H9 (cell line): ENCODE measurements around the gene TOMM40L. TPM values are rescaled to one million over a fixed set of nuclear protein-coding genes. Genes with fewer than 3 reads are reported as not detected.
"Not testable (repeated sequence)": the region's sequence is repeated elsewhere in the genome, so short reads cannot be mapped to it uniquely, and the experiment has no call there.

ENCODE experiments used
- DNase-seq: peaks from one replicate; pipeline ENCODE4 v3.0.0-alpha.2; 2017
- H2AFZ ChIP-seq: one replicate; pipeline ENCODE4 v1.6.1; 2013; ENCODE audit warnings: mild to moderate bottlenecking, low read length, control low read depth, moderate library complexity
- H2AK5ac ChIP-seq: 2 replicates; pipeline ENCODE4 v1.6.1; 2013; ENCODE audit warnings: low read length, control low read depth, mixed read lengths; ENCODE audit not compliant: insufficient read length
- H2BK120ac ChIP-seq: one replicate; pipeline ENCODE4 v1.6.1; 2013; ENCODE audit warnings: low read depth, mild to moderate bottlenecking, low read length, control low read depth, inconsistent platforms; ENCODE audit not compliant: poor library complexity, severe bottlenecking
- H2BK12ac ChIP-seq: 2 replicates; pipeline ENCODE4 v1.6.1; 2013; ENCODE audit warnings: low read length, control low read depth, mixed read lengths, low read depth; ENCODE audit not compliant: insufficient read length
- H2BK15ac ChIP-seq: 2 replicates; pipeline ENCODE4 v1.6.1; 2013; ENCODE audit warnings: low read depth, low read length, control low read depth
- H2BK20ac ChIP-seq: one replicate; pipeline ENCODE4 v1.6.1; 2013; ENCODE audit warnings: low read depth, mild to moderate bottlenecking, low read length, control low read depth, inconsistent platforms; ENCODE audit not compliant: poor library complexity, severe bottlenecking
- H2BK5ac ChIP-seq: 2 replicates; pipeline ENCODE4 v1.6.1; 2013; ENCODE audit warnings: low read length, control low read depth, mixed read lengths; ENCODE audit not compliant: insufficient read length
- H3K14ac ChIP-seq: 2 replicates; pipeline ENCODE4 v1.6.1; 2013; ENCODE audit warnings: low read length, control low read depth; ENCODE audit not compliant: insufficient read depth
- H3K18ac ChIP-seq: 2 replicates; pipeline ENCODE4 v1.6.1; 2013; ENCODE audit warnings: low read depth, mild to moderate bottlenecking, mixed read lengths, low read length, control low read depth; ENCODE audit not compliant: insufficient read length
- H3K23ac ChIP-seq: 2 replicates; pipeline ENCODE4 v1.6.1; 2013; ENCODE audit warnings: low read length, control low read depth, mixed read lengths, low read depth; ENCODE audit not compliant: insufficient read length
- H3K23me2 ChIP-seq: 2 replicates; pipeline ENCODE4 v1.6.1; 2013; ENCODE audit warnings: low read depth, mild to moderate bottlenecking, mixed read lengths, low read length, control low read depth; ENCODE audit not compliant: insufficient read length, poor library complexity, severe bottlenecking
- H3K27ac ChIP-seq: 2 replicates; pipeline ENCODE4 v1.5.1; 2013; ENCODE audit warnings: low read length, control low read depth, mixed read lengths, low read depth; ENCODE audit not compliant: insufficient read length
- H3K27me3 ChIP-seq: 2 replicates; pipeline ENCODE4 v1.6.1; 2013; ENCODE audit warnings: low read length, control low read depth, inconsistent platforms; ENCODE audit not compliant: insufficient read depth
- H3K4ac ChIP-seq: 2 replicates; pipeline ENCODE4 v1.6.1; 2013; ENCODE audit warnings: low read depth, mild to moderate bottlenecking, control low read depth, inconsistent platforms, low read length, moderate library complexity
- H3K4me1 ChIP-seq: 2 replicates; pipeline ENCODE4 v1.6.1; 2013; ENCODE audit warnings: low read length, control low read depth, inconsistent platforms; ENCODE audit not compliant: insufficient read depth
- H3K4me2 ChIP-seq: 2 replicates; pipeline ENCODE4 v1.6.1; 2013; ENCODE audit warnings: low read length, control low read depth, mixed read lengths; ENCODE audit not compliant: insufficient read length, insufficient read depth
- H3K56ac ChIP-seq: 2 replicates; pipeline ENCODE4 v1.6.1; 2013; ENCODE audit warnings: low read depth, mild to moderate bottlenecking, mixed read lengths, low read length, control low read depth; ENCODE audit not compliant: insufficient read length
- H3K79me1 ChIP-seq: 2 replicates; pipeline ENCODE4 v1.6.1; 2013; ENCODE audit warnings: low read depth, mild to moderate bottlenecking, moderate library complexity, low read length, control low read depth, inconsistent platforms; ENCODE audit not compliant: insufficient read depth, poor library complexity, severe bottlenecking
- H3K79me2 ChIP-seq: 2 replicates; pipeline ENCODE4 v1.6.1; 2013; ENCODE audit warnings: low read length, control low read depth, inconsistent platforms; ENCODE audit not compliant: insufficient read depth
- H3K9ac ChIP-seq: 2 replicates; pipeline ENCODE4 v1.6.1; 2013; ENCODE audit warnings: low read length, control low read depth, mixed read lengths; ENCODE audit not compliant: insufficient read length; ENCODE audit errors: extremely low read depth
- H3K9me3 ChIP-seq: one replicate; pipeline ENCODE4 v1.6.1; 2013; ENCODE audit warnings: low read depth, low read length, inconsistent platforms; ENCODE audit not compliant: control insufficient read depth
- H3T11ph ChIP-seq: one replicate; pipeline ENCODE4 v1.6.1; 2013; ENCODE audit warnings: mild to moderate bottlenecking, low read length, control low read depth, inconsistent platforms
- H4K20me1 ChIP-seq: one replicate; pipeline ENCODE4 v1.6.1; 2013; ENCODE audit not compliant: control insufficient read depth, insufficient read length, insufficient read depth
- H4K5ac ChIP-seq: 2 replicates; pipeline ENCODE4 v1.6.1; 2013; ENCODE audit warnings: low read depth, mild to moderate bottlenecking, mixed read lengths, low read length, control low read depth; ENCODE audit not compliant: insufficient read length
- H4K8ac ChIP-seq: replicated peaks from 2 replicates; pipeline ENCODE4 v1.6.1; 2013; ENCODE audit warnings: low read length, control low read depth, mixed read lengths, low read depth; ENCODE audit not compliant: insufficient read length
- H4K91ac ChIP-seq: 2 replicates; pipeline ENCODE4 v1.6.1; 2013; ENCODE audit warnings: low read depth, mild to moderate bottlenecking, moderate library complexity, mixed read lengths, low read length, control low read depth; ENCODE audit not compliant: insufficient read length
- H3K27ac Mint-ChIP-seq, 3 experiments: 2 replicates in 2 of 3; 3 replicates in 1 of 3; pipeline ENCODE4 v1.8.0; 2020 to 2021; ENCODE audit warnings: mixed read lengths in 3 of 3, mild to moderate bottlenecking in 1 of 3, moderate library complexity in 1 of 3
- H3K27me3 Mint-ChIP-seq: 2 replicates; pipeline ENCODE4 v1.8.0; 2021; ENCODE audit warnings: low read depth, mild to moderate bottlenecking, moderate library complexity, mixed read lengths
- H3K36me3 Mint-ChIP-seq, 3 experiments: 2 replicates in 2 of 3; 3 replicates in 1 of 3; pipeline ENCODE4 v1.8.0; 2020 to 2021; ENCODE audit warnings: low read depth in 3 of 3, mixed read lengths in 3 of 3; ENCODE audit not compliant: insufficient read depth in 1 of 3
- H3K4me1 Mint-ChIP-seq, 2 experiments: 2 replicates each; pipeline ENCODE4 v1.8.0; 2020; ENCODE audit warnings: mixed read lengths in 2 of 2
- H3K4me3 Mint-ChIP-seq, 2 experiments: 2 replicates in 1 of 2; 3 replicates in 1 of 2; pipeline ENCODE4 v1.8.0; 2020 to 2021; ENCODE audit warnings: mild to moderate bottlenecking in 2 of 2, mixed read lengths in 2 of 2, moderate library complexity in 1 of 2
- H3K9me3 Mint-ChIP-seq, 2 experiments: 2 replicates in 1 of 2; 3 replicates in 1 of 2; pipeline ENCODE4 v1.8.0; 2020; ENCODE audit warnings: mild to moderate bottlenecking in 2 of 2, mixed read lengths in 2 of 2, moderate library complexity in 1 of 2
- whole genome bisulfite sequencing: extraction: QIAGEN DNeasy Blood & Tissue Kit; methylation state at CpG from one replicate; pipeline ENCODE4 v1.1.7; 2013; ENCODE audit warnings: missing lambda C conversion rate, low lambda C conversion rate, mixed read lengths; ENCODE audit not compliant: insufficient read length; ENCODE audit errors: extremely low coverage; 5-methylcytosine and 5-hydroxymethylcytosine counted together
- total RNA-seq: library from RNA; stranded (reverse); gene quantifications from 2 replicates; pipeline ENCODE4 v1.2.1, GENCODE V29; 2021

The TOMM40L gene
- total RNA-seq, 1 experiment from 2014 or later: 13.5 TPM

DNA sequence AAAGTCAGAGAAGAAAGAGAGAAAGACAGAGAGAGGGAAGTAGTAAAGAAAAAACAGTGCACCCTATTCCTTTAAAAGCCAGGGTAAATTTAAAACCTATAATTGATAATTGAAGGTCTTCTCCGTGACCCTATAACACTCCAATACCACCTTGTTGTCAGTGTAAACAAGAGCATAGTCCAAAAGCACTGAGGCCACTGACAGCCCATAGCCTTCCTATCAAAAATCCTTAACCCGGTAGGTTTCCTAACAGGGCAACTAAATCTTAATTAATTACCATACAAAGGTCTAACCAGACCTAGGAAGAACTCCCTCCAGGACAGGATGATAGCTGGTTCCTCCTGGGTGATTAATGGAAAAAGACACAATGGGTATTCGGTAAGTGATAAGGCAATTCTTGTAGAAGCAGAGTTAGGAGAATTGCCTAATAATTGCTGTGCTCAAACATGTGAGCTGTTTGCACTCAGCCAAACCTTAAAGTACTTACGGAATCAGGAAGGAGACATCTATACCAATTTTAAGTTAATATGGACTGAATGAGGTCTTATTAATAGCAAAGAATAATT, 30.2 kb downstream of the TOMM40L start:
- not testable (repeated sequence) for H3K18ac ChIP-seq, H4K91ac ChIP-seq, DNase-seq, H3K79me1 ChIP-seq, H2AFZ ChIP-seq, H3K9ac ChIP-seq, H3K23ac ChIP-seq, H2BK5ac ChIP-seq, H3K27ac Mint-ChIP-seq, H2BK120ac ChIP-seq, H2BK15ac ChIP-seq, H3K14ac ChIP-seq, H3K4ac ChIP-seq, H3K4me2 ChIP-seq, H3K79me2 ChIP-seq, H3K56ac ChIP-seq, H3K27ac ChIP-seq, H3K9me3 ChIP-seq, H3T11ph ChIP-seq, H4K8ac ChIP-seq, H2BK20ac ChIP-seq, H4K20me1 ChIP-seq, H2BK12ac ChIP-seq, H3K4me3 Mint-ChIP-seq, H4K5ac ChIP-seq, H2AK5ac ChIP-seq, H3K4me1 ChIP-seq
- Mint-ChIP-seq H3K9me3 (peaks cover 27 to 28% of the 10 kb centered on the region in 2 experiments), H3K4me1 (peaks cover 13 to 23% of the 10 kb centered on the region in 2 experiments), H3K27me3 (peaks cover 64% of the 10 kb centered on the region), H3K36me3 (peaks cover 13 to 20% (median 14%) of the 10 kb centered on the region in 3 experiments)
- WGBS: no CpG with 5 or more reads among the region's 4 CpGs
- H3K23me2 ChIP-seq: peaks cover 11% of the 10 kb centered on the region
- H3K27me3 ChIP-seq: peaks cover 12% of the 10 kb centered on the region; the same call in 1 of the 2 replicates

DNA sequence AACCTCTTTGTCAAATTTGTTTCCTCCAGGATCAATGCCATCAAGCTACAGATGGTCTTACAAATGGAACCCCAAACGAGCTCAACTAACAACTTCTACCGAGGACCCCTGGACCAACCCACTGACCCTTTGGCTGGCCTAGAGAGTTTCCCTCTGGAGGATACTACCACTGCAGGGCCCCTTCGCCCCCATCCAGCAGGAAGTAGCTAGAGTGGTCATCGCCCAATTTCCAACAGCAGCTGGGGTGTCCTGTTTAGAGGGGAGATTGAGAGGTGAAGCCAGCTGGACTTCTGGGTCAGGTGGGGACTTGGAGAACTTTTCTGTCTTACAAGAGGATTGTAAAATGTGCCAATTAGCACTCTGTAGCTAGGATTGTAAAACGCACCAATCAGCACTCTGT, 31.2 kb downstream of the TOMM40L start:
- H2BK120ac ChIP-seq, DNase-seq, H4K5ac ChIP-seq, H3K27ac Mint-ChIP-seq, H3K4me1 ChIP-seq, H2BK5ac ChIP-seq, H4K91ac ChIP-seq, H3K27ac ChIP-seq, H2BK20ac ChIP-seq, H3T11ph ChIP-seq, H3K14ac ChIP-seq, H2AFZ ChIP-seq, H3K4me2 ChIP-seq, H3K56ac ChIP-seq, H3K9me3 ChIP-seq, H2BK12ac ChIP-seq, H4K8ac ChIP-seq, H3K79me1 ChIP-seq, H3K79me2 ChIP-seq, H4K20me1 ChIP-seq, H2AK5ac ChIP-seq, H3K9ac ChIP-seq, H3K23ac ChIP-seq, H3K18ac ChIP-seq, H2BK15ac ChIP-seq, H3K4me3 Mint-ChIP-seq, H3K4ac ChIP-seq: not testable (repeated sequence)
- peaks cover 17 to 27% of the 10 kb centered on the region in 2 experiments for H3K4me1 Mint-ChIP-seq
- H3K36me3 Mint-ChIP-seq: peaks cover 13 to 20% (median 14%) of the 10 kb centered on the region in 3 experiments
- peaks cover 74% of the 10 kb centered on the region for H3K27me3 Mint-ChIP-seq
- H3K27me3 ChIP-seq: peaks cover 12% of the 10 kb centered on the region; the same call in 1 of the 2 replicates
- H3K9me3 Mint-ChIP-seq: peaks cover 27 to 28% of the 10 kb centered on the region in 2 experiments
- H3K23me2 ChIP-seq: peaks cover 11% of the 10 kb centered on the region
- no CpG with 5 or more reads among the region's 5 CpGs for WGBS
